ENCODE results near the gene FABP7. TPM values are rescaled to one million over a fixed set of nuclear protein-coding genes. Genes with fewer than 3 reads are reported as not detected.
"Not testable (repeated sequence)": the region's sequence is repeated elsewhere in the genome, so short reads cannot be mapped to it uniquely, and the experiment has no call there.

Gene FABP7
- total and polyA plus RNA-seq, 2 donors from 2014 or later: not detected

GRCh38 chr6:122736163-122736562 is 43.4 kb upstream of the FABP7 start:
- FAIRE-seq: no peak
- Histone ChIP-seq H3K27ac (ENCODE audit: low read depth in 2 of 2, low read length in 2 of 2) (no peak overlapping the region), H3K9me3 (ENCODE audit: control insufficient read depth in 2 of 3, insufficient read depth in 1 of 3, low read length in 3 of 3) (no peaks in the 10 kb centered on the region), H3K9ac (ENCODE audit: low read length in 3 of 3) (no peak overlapping the region), H3K36me3 (ENCODE audit: control insufficient read depth in 2 of 3, insufficient read depth in 3 of 3, low read length in 3 of 3) (no peaks in the 10 kb centered on the region), H3K4me3 (ENCODE audit: low read length in 3 of 3) (no peak overlapping the region), H3K27me3 (ENCODE audit: control insufficient read depth, insufficient read depth, low read length) (no peaks in the 10 kb centered on the region), H3K4me1 (ENCODE audit: control insufficient read depth in 2 of 3, insufficient read depth in 2 of 3, low read depth in 1 of 3, low read length in 3 of 3) (no peaks in the 10 kb centered on the region)
- intact Hi-C loops (cut with DNase I): no loop called here
- TF ChIP-seq, protein P1, sequence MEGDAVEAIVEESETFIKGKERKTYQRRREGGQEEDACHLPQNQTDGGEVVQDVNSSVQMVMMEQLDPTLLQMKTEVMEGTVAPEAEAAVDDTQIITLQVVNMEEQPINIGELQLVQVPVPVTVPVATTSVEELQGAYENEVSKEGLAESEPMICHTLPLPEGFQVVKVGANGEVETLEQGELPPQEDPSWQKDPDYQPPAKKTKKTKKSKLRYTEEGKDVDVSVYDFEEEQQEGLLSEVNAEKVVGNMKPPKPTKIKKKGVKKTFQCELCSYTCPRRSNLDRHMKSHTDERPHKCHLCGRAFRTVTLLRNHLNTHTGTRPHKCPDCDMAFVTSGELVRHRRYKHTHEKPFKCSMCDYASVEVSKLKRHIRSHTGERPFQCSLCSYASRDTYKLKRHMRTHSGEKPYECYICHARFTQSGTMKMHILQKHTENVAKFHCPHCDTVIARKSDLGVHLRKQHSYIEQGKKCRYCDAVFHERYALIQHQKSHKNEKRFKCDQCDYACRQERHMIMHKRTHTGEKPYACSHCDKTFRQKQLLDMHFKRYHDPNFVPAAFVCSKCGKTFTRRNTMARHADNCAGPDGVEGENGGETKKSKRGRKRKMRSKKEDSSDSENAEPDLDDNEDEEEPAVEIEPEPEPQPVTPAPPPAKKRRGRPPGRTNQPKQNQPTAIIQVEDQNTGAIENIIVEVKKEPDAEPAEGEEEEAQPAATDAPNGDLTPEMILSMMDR (IDR thresholded peaks at IDR 0.05; ENCODE audit: borderline replicate concordance, extremely low read depth, insufficient read depth): no peak
- no peak for DNase-seq

GRCh38 chr6:122736616-122737015 is 42.9 kb upstream of the FABP7 start:
- intact Hi-C loops (cut with DNase I): no loop called here
- no peaks in the 10 kb centered on the region for H3K27me3 ChIP-seq (ENCODE audit: control insufficient read depth, insufficient read depth, low read length)
- no peaks in the 10 kb centered on the region for H3K36me3 ChIP-seq (ENCODE audit: control insufficient read depth in 2 of 3, insufficient read depth in 3 of 3, low read length in 3 of 3)
- H3K4me3 ChIP-seq (ENCODE audit: low read length in 3 of 3): no peak overlapping the region
- FAIRE-seq (no peak), DNase-seq (no peak)
- H3K27ac ChIP-seq (ENCODE audit: low read depth in 2 of 2, low read length in 2 of 2): no peak overlapping the region
- H3K9me3 ChIP-seq (ENCODE audit: control insufficient read depth in 2 of 3, insufficient read depth in 1 of 3, low read length in 3 of 3): no peaks in the 10 kb centered on the region
- H3K9ac ChIP-seq (ENCODE audit: low read length in 3 of 3): no peak overlapping the region
- TF ChIP-seq, protein P1 (IDR thresholded peaks at IDR 0.05; ENCODE audit: borderline replicate concordance, extremely low read depth, insufficient read depth): no peak
- H3K4me1 ChIP-seq (ENCODE audit: control insufficient read depth in 2 of 3, insufficient read depth in 2 of 3, low read depth in 1 of 3, low read length in 3 of 3): no peaks in the 10 kb centered on the region

GRCh38 chr6:122740091-122740490 is 39.4 kb upstream of the FABP7 start:
- intact Hi-C loops (cut with DNase I): no loop called here
- Histone ChIP-seq H3K4me1 (ENCODE audit: control insufficient read depth in 2 of 3, insufficient read depth in 2 of 3, low read depth in 1 of 3, low read length in 3 of 3) (no peaks in the 10 kb centered on the region), H3K9ac (ENCODE audit: low read length in 3 of 3) (no peak overlapping the region), H3K27me3 (ENCODE audit: control insufficient read depth, insufficient read depth, low read length) (no peaks in the 10 kb centered on the region), H3K9me3 (ENCODE audit: control insufficient read depth in 2 of 3, insufficient read depth in 1 of 3, low read length in 3 of 3) (no peaks in the 10 kb centered on the region), H3K36me3 (ENCODE audit: control insufficient read depth in 2 of 3, insufficient read depth in 3 of 3, low read length in 3 of 3) (no peaks in the 10 kb centered on the region), H3K27ac (ENCODE audit: low read depth in 2 of 2, low read length in 2 of 2) (no peak overlapping the region), H3K4me3 (ENCODE audit: low read length in 3 of 3) (no peak overlapping the region)
- FAIRE-seq (no peak), DNase-seq (no peak)
- TF ChIP-seq, protein P1 (IDR thresholded peaks at IDR 0.05; ENCODE audit: borderline replicate concordance, extremely low read depth, insufficient read depth): no peak

- intact Hi-C loops (cut with DNase I): no loop called here
- H3K9me3 ChIP-seq (ENCODE audit: control insufficient read depth in 2 of 3, insufficient read depth in 1 of 3, low read length in 3 of 3): no peaks in the 10 kb centered on the region
- TF ChIP-seq, protein P1 (IDR thresholded peaks at IDR 0.05; ENCODE audit: borderline replicate concordance, extremely low read depth, insufficient read depth): no peak
- H3K27ac ChIP-seq (ENCODE audit: low read depth in 2 of 2, low read length in 2 of 2): no peak overlapping the region
- no peaks in the 10 kb centered on the region for H3K36me3 ChIP-seq (ENCODE audit: control insufficient read depth in 2 of 3, insufficient read depth in 3 of 3, low read length in 3 of 3)
- no peak overlapping the region for H3K9ac ChIP-seq (ENCODE audit: low read length in 3 of 3)
- H3K4me1 ChIP-seq (ENCODE audit: control insufficient read depth in 2 of 3, insufficient read depth in 2 of 3, low read depth in 1 of 3, low read length in 3 of 3): no peaks in the 10 kb centered on the region
- no peak overlapping the region for H3K4me3 ChIP-seq (ENCODE audit: low read length in 3 of 3)
- no peaks in the 10 kb centered on the region for H3K27me3 ChIP-seq (ENCODE audit: control insufficient read depth, insufficient read depth, low read length)
- FAIRE-seq (no peak), DNase-seq (no peak)
These were observed 38.6 kb upstream of the FABP7 start for GRCh38 chr6:122740936-122741335.

DNA sequence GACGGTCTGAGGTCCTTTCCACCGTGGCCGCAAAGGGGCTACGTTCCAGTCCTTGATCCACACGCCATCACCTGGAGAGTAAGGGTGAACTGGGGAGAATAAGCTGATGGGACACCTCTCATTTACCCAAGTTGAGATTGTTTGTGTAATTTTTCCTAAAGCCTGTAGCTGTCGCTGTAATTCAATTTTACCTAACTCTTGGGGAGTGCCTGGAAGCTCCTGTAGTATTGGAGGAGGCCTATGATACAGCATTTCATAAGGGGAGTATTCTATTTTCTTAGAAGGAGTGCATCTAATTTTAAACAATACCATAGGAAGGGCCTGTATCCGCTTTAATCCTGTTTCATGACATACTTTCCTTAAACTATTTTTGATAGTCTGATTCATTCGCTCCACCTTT is 35.3 kb upstream of the FABP7 start:
- FAIRE-seq; intact Hi-C loops (cut with DNase I); H3K36me3 ChIP-seq (ENCODE audit: control insufficient read depth in 2 of 3, insufficient read depth in 3 of 3, low read length in 3 of 3); H3K9me3 ChIP-seq (ENCODE audit: control insufficient read depth in 2 of 3, insufficient read depth in 1 of 3, low read length in 3 of 3); H3K27ac ChIP-seq (ENCODE audit: low read depth in 2 of 2, low read length in 2 of 2); H3K9ac ChIP-seq (ENCODE audit: low read length in 3 of 3); H3K4me3 ChIP-seq (ENCODE audit: low read length in 3 of 3); H3K27me3 ChIP-seq (ENCODE audit: control insufficient read depth, insufficient read depth, low read length); H3K4me1 ChIP-seq (ENCODE audit: control insufficient read depth in 2 of 3, insufficient read depth in 2 of 3, low read depth in 1 of 3, low read length in 3 of 3): not testable (repeated sequence)
- peak in 1 of 5 donors; percentile 41 for DNase-seq

DNA sequence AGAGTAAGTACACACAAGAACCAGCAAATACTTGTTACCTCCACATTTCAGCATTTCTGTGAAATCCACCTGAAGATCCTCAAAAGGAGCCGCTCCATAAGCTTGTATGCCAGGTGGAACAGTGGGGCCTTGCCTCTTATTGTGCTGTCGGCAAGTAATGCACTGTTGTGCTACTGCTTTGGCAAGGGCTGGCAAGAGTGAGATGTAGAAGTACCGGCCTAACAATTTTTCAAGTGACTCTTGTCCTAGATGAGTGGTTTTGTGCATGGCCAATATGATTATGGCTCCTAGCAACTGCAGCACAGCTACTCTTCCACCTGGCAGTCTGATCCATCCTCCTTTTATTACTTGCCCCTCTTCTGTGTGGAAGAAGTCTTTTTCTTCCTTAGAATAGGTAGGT is 34.7 kb upstream of the FABP7 start:
- intact Hi-C loops (cut with DNase I); DNase-seq; H3K36me3 ChIP-seq (ENCODE audit: control insufficient read depth in 2 of 3, insufficient read depth in 3 of 3, low read length in 3 of 3); FAIRE-seq; H3K4me3 ChIP-seq (ENCODE audit: low read length in 3 of 3); H3K4me1 ChIP-seq (ENCODE audit: control insufficient read depth in 2 of 3, insufficient read depth in 2 of 3, low read depth in 1 of 3, low read length in 3 of 3); H3K9me3 ChIP-seq (ENCODE audit: control insufficient read depth in 2 of 3, insufficient read depth in 1 of 3, low read length in 3 of 3); H3K27ac ChIP-seq (ENCODE audit: low read depth in 2 of 2, low read length in 2 of 2); H3K9ac ChIP-seq (ENCODE audit: low read length in 3 of 3); H3K27me3 ChIP-seq (ENCODE audit: control insufficient read depth, insufficient read depth, low read length): not testable (repeated sequence)

Measured in kidney (tissue), 14 donors.